Smooth muscle cell (in vitro differentiated cells): Measurements from ENCODE around the gene KLRG1. TPM values are rescaled to one million over a fixed set of nuclear protein-coding genes. Genes with fewer than 3 reads are reported as not detected.

Experiments
- DNase-seq: peaks from one replicate; lab custom pipeline; 2025; ENCODE audit not compliant: unreplicated experiment; lab: John Stamatoyannopoulos, UW
- H2AFZ ChIP-seq: fragments of 200-600 bp; sonication (generic); 2 replicates; pipeline ENCODE4 v1.6.0; 2016; ENCODE audit warnings: antibody characterized with exemption, low read depth, mild to moderate bottlenecking
- H3F3A ChIP-seq: fragments of 200-600 bp; sonication (generic); 2 replicates; pipeline ENCODE4 v1.6.0; 2017; ENCODE audit warnings: antibody characterized with exemption, low read depth
- H3K27ac ChIP-seq: fragments of 200-600 bp; sonication (generic); 2 replicates; pipeline ENCODE4 v1.5.1; 2016; ENCODE audit warnings: low read depth, mild to moderate bottlenecking
- H3K27me3 ChIP-seq: fragments of 200-600 bp; sonication (generic); 2 replicates; pipeline ENCODE4 v1.6.1; 2016; ENCODE audit warnings: low read depth, mild to moderate bottlenecking
- H3K36me3 ChIP-seq: fragments of 200-600 bp; sonication (generic); 2 replicates; pipeline ENCODE4 v1.5.1; 2016; ENCODE audit warnings: low read depth
- H3K4me1 ChIP-seq: fragments of 200-600 bp; sonication (generic); 2 replicates; pipeline ENCODE4 v1.5.1; 2016; ENCODE audit warnings: low read depth
- H3K4me2 ChIP-seq: fragments of 200-600 bp; sonication (generic); 2 replicates; pipeline ENCODE4 v1.6.0; 2016; ENCODE audit warnings: mild to moderate bottlenecking
- H3K4me3 ChIP-seq: fragments of 200-600 bp; sonication (generic); 2 replicates; pipeline ENCODE4 v1.5.1; 2016; ENCODE audit warnings: mild to moderate bottlenecking
- H3K79me2 ChIP-seq: fragments of 200-600 bp; sonication (generic); 2 replicates; pipeline ENCODE4 v1.6.0; 2016; ENCODE audit warnings: low read depth, mild to moderate bottlenecking
- H3K9ac ChIP-seq: fragments of 200-600 bp; sonication (generic); 2 replicates; pipeline ENCODE4 v1.6.0; 2016; ENCODE audit warnings: low read depth
- H3K9me3 ChIP-seq: fragments of 200-600 bp; sonication (generic); replicated peaks from 2 replicates; pipeline ENCODE4 v1.5.1; 2016; ENCODE audit warnings: low read depth
- H4K20me1 ChIP-seq: fragments of 200-600 bp; sonication (generic); 2 replicates; pipeline ENCODE4 v1.6.0; 2016; ENCODE audit warnings: low read depth
- WGBS: methylation state at CpG from one replicate; pipeline ENCODE4 v1.1.7; 2016; ENCODE audit warnings: low lambda C conversion rate; 5-methylcytosine and 5-hydroxymethylcytosine counted together
- polyA plus RNA-seq: library from polyadenylated mRNA; unstranded; fragments of >200 nt; fragmentation: Nextera tagmentation; extraction: Ambion mirVana; gene quantifications from 2 replicates; pipeline ENCODE4 v1.2.1, GENCODE V29; 2016
- total RNA-seq: library from RNA; depleted of rRNA; stranded (reverse); fragments of >200 nt; gene quantifications from 2 replicates; pipeline ENCODE4 v1.2.3, GENCODE V29; 2014
- TF ChIP-seq, protein P1 (sequence below): fragments of 200-600 bp; sonication (generic); IDR thresholded peaks from 2 replicates; pipeline ENCODE4 v1.5.1; 2017; ENCODE audit warnings: borderline replicate concordance, mild to moderate bottlenecking, antibody characterized with exemption; ENCODE audit not compliant: insufficient read depth, poor library complexity, severe bottlenecking

Gene KLRG1
- total and polyA plus RNA-seq, 2 experiments from 2014 or later: 1.6 TPM; not detected in 1

DNA sequence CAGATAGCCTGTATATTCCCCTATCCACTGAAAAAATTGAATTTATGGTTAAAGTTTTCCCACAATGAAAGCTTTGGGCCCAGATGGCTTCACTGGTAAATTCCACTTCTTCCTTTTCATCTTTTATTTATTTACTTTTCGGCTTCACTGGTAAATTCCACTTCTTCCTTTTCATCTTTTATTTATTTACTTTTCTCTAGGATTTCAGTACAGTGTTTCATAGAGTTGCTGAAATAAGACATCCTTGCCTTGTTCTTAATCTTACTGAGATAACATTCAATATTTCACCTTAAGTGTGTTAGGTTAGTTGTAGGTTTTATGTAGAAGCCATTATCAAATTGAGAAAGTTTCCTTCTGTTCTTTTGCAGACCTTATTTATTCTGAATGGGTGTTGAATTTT, 18.9 kb upstream of the KLRG1 start:
- H3K27me3 ChIP-seq: no peaks in the 10 kb centered on the region
- 53% methylated on average over 1 of the region's 1 CpG for WGBS

DNA sequence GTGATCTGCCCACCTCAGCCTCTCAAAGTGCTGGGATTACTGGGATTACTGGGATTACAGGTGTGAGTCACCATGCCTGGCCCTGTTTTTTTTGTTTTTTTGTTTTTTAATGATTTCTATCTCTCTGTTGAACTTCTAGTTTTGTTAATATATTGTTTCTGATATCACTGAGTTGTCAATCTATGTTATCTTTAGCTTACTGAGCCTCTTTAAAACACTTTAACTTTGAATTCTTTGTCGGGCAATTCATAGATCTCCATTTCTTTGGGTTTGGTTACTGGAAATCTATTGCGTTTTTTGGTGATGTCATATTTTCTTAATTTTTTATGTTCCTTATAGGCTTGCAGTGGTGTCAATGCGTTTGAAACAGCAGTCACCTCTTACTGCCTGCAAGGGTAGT, 9.2 kb upstream of the KLRG1 start:
- Histone ChIP-seq H3F3A (no peaks in the 10 kb centered on the region), H3K9me3 (peaks cover 6% of the 10 kb centered on the region), H3K36me3 (no peaks in the 10 kb centered on the region), H3K27ac (no peak overlapping the region), H4K20me1 (no peaks in the 10 kb centered on the region), H3K79me2 (no peaks in the 10 kb centered on the region), H3K4me2 (no peak overlapping the region), H3K27me3 (no peaks in the 10 kb centered on the region), H3K9ac (no peak overlapping the region), H3K4me1 (no peaks in the 10 kb centered on the region), H2AFZ (no peak overlapping the region), H3K4me3 (no peak overlapping the region)
- DNase-seq: no peak
- 88% methylated on average over 3 of the region's 3 CpGs for WGBS
- TF ChIP-seq, protein P1, sequence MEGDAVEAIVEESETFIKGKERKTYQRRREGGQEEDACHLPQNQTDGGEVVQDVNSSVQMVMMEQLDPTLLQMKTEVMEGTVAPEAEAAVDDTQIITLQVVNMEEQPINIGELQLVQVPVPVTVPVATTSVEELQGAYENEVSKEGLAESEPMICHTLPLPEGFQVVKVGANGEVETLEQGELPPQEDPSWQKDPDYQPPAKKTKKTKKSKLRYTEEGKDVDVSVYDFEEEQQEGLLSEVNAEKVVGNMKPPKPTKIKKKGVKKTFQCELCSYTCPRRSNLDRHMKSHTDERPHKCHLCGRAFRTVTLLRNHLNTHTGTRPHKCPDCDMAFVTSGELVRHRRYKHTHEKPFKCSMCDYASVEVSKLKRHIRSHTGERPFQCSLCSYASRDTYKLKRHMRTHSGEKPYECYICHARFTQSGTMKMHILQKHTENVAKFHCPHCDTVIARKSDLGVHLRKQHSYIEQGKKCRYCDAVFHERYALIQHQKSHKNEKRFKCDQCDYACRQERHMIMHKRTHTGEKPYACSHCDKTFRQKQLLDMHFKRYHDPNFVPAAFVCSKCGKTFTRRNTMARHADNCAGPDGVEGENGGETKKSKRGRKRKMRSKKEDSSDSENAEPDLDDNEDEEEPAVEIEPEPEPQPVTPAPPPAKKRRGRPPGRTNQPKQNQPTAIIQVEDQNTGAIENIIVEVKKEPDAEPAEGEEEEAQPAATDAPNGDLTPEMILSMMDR: no peak

More for the DNA sequence above, 18.9 kb upstream of the KLRG1 start:
- Histone ChIP-seq H3K4me2 (no peak overlapping the region), H2AFZ (no peak overlapping the region), H3K36me3 (no peaks in the 10 kb centered on the region), H3K4me1 (no peaks in the 10 kb centered on the region), H3K9me3 (peaks cover 4% of the 10 kb centered on the region), H3K79me2 (no peaks in the 10 kb centered on the region), H3F3A (peaks cover 5% of the 10 kb centered on the region), H3K4me3 (no peak overlapping the region), H3K9ac (no peak overlapping the region), H4K20me1 (no peaks in the 10 kb centered on the region), H3K27ac (no peak overlapping the region)
- DNase-seq: no peak
- TF ChIP-seq, protein P1: no peak

DNA sequence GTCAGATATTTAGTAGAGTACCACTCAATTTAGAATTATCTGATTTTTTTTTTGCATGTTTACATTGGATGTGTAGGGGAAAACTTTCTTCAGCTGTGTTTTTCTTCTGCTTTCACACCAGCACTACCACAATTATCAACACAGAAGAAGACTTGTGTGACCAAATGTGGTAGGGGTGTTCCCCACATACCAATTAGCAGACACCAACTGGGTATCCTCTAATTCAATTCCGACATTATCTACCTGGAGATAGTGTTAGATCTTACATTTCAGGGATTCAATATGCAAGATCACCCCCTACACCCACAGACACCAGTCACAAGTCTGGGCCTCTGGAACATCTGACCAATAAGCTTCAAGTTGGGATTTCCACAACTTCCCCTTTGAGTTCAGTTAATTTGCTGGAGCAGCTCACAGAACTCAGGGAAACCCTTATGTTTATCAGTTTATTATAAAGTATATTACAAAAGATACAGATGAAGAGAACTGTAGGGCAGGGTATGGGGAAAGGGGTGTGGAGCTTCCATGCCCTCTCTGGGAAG, 4.1 kb upstream of the KLRG1 start:
- Histone ChIP-seq H3K4me3 (no peak overlapping the region), H3K79me2 (no peaks in the 10 kb centered on the region), H3F3A (no peaks in the 10 kb centered on the region), H3K9me3 (no peaks in the 10 kb centered on the region), H3K4me1 (no peaks in the 10 kb centered on the region), H4K20me1 (no peaks in the 10 kb centered on the region), H3K9ac (no peak overlapping the region), H2AFZ (no peak overlapping the region), H3K36me3 (no peaks in the 10 kb centered on the region), H3K4me2 (no peak overlapping the region), H3K27me3 (no peaks in the 10 kb centered on the region), H3K27ac (no peak overlapping the region)
- no peak for DNase-seq
- TF ChIP-seq, protein P1: no peak
- 79% methylated on average over 1 of the region's 1 CpG for WGBS

DNA sequence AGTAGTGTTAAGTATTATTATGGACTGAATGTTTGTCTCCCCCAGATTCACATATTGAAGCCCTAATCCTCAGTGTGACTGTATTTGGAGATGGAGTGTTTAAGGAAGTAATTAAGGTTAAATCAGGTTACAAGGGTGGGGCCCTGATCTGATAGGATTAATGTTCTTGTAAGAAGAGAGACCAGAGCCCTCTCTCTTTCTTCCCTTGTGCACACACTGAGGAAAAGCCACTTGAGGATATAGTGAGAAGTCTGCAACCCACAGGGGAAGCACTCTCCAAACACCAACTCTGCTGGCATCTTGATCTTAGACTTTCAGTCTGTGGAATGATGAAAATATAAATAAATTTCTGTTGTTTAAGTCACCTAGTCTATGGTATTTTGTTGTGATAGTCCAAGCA, 2.2 kb upstream of the KLRG1 start:
- no peak overlapping the region for H3K9ac ChIP-seq
- H4K20me1 ChIP-seq: no peaks in the 10 kb centered on the region
- no peak overlapping the region for H3K4me2 ChIP-seq
- H3K4me3 ChIP-seq: no peak overlapping the region
- H2AFZ ChIP-seq: no peak overlapping the region
- no peak for DNase-seq
- no peaks in the 10 kb centered on the region for H3K36me3 ChIP-seq
- no peaks in the 10 kb centered on the region for H3K27me3 ChIP-seq
- H3K27ac ChIP-seq: no peak overlapping the region
- TF ChIP-seq, protein P1: no peak
- no peaks in the 10 kb centered on the region for H3K4me1 ChIP-seq
- no peaks in the 10 kb centered on the region for H3F3A ChIP-seq
- no peaks in the 10 kb centered on the region for H3K9me3 ChIP-seq
- H3K79me2 ChIP-seq: no peaks in the 10 kb centered on the region
